Measurements from ENCODE around the gene ANO10. TPM values are rescaled to one million over a fixed set of nuclear protein-coding genes. Genes with fewer than 3 reads are reported as not detected.

The ANO10 gene
- total and polyA plus RNA-seq, 8 donors: 30.3 to 52.2 (median 35.4) TPM

- H3K27me3 ChIP-seq: no peaks in the 10 kb centered on the region
- no peak overlapping the region for H3K27ac ChIP-seq
- intact Hi-C loops (cut with DNase I): no loop called here
- no peak for DNase-seq
- ATAC-seq: no peak
- H3K9me3 ChIP-seq: no peaks in the 10 kb centered on the region
- TF ChIP-seq CTCF (IDR thresholded peaks at IDR 0.05): no peak
- H3K4me1 ChIP-seq: peaks cover 5 to 25% of the 10 kb centered on the region in 2 donors
- no peak overlapping the region for H3K4me3 ChIP-seq
- no peaks in the 10 kb centered on the region for H3K36me3 ChIP-seq
These were observed 3.7 kb downstream of the ANO10 start for GRCh38 chr3:43618142-43618541.

- DNase-seq (no peak), ATAC-seq (no peak)
- no peaks in the 10 kb centered on the region for H3K27me3 ChIP-seq
- no peak overlapping the region for H3K27ac ChIP-seq
- no peaks in the 10 kb centered on the region for H3K9me3 ChIP-seq
- no peak overlapping the region for H3K4me3 ChIP-seq
- peaks cover 5 to 15% of the 10 kb centered on the region in 2 donors for H3K4me1 ChIP-seq
- H3K36me3 ChIP-seq: no peaks in the 10 kb centered on the region
- intact Hi-C loops (cut with DNase I): no loop called here
- TF ChIP-seq CTCF (IDR thresholded peaks at IDR 0.05): no peak
These were observed 5.8 kb downstream of the ANO10 start for GRCh38 chr3:43616034-43616433.

- Histone ChIP-seq H3K4me1 (peaks cover 0 to 6% of the 10 kb centered on the region in 2 donors), H3K36me3 (no peaks in the 10 kb centered on the region), H3K27ac (no peak overlapping the region), H3K9me3 (no peaks in the 10 kb centered on the region), H3K4me3 (no peak overlapping the region), H3K27me3 (no peaks in the 10 kb centered on the region)
- TF ChIP-seq CTCF (IDR thresholded peaks at IDR 0.05): no peak
- DNase-seq: no peak
- no peak for ATAC-seq
- intact Hi-C loops (cut with DNase I): no loop called here
These were observed 6.7 kb downstream of the ANO10 start for GRCh38 chr3:43615133-43615532.

GRCh38 chr3:43613976-43614375 is 7.8 kb downstream of the ANO10 start:
- H3K27ac ChIP-seq: no peak overlapping the region
- H3K27me3 ChIP-seq: no peaks in the 10 kb centered on the region
- DNase-seq (no peak), ATAC-seq (no peak)
- intact Hi-C loops (cut with DNase I): no loop called here
- H3K4me1 ChIP-seq: peaks cover 0 to 5% of the 10 kb centered on the region in 2 donors
- TF ChIP-seq CTCF (IDR thresholded peaks at IDR 0.05): no peak
- H3K36me3 ChIP-seq: no peaks in the 10 kb centered on the region
- no peak overlapping the region for H3K4me3 ChIP-seq
- H3K9me3 ChIP-seq: no peaks in the 10 kb centered on the region

GRCh38 chr3:43612419-43612818 is 9.4 kb downstream of the ANO10 start:
- ATAC-seq: no peak
- no peak overlapping the region for H3K27ac ChIP-seq
- H3K27me3 ChIP-seq: no peaks in the 10 kb centered on the region
- intact Hi-C loops (cut with DNase I): no loop called here
- no peak overlapping the region for H3K4me3 ChIP-seq
- H3K4me1 ChIP-seq: no peaks in the 10 kb centered on the region
- H3K9me3 ChIP-seq: no peaks in the 10 kb centered on the region
- no peaks in the 10 kb centered on the region for H3K36me3 ChIP-seq
- no peak for TF ChIP-seq CTCF (IDR thresholded peaks at IDR 0.05)
- no peak for DNase-seq

All from left lung (tissue), 10 donors.